NCI-H510A treated with DMSO at 0.1 percent for 48 hours (cell line): Measurements from ENCODE around the gene CNMD.
"Not testable (repeated sequence)": the region's sequence is repeated elsewhere in the genome, so short reads cannot be mapped to it uniquely, and the experiment has no call there.

Experiments
- DNase-seq: peaks from one replicate; lab custom pipeline; 2025; lab: John Stamatoyannopoulos, UW

The CNMD gene

DNA sequence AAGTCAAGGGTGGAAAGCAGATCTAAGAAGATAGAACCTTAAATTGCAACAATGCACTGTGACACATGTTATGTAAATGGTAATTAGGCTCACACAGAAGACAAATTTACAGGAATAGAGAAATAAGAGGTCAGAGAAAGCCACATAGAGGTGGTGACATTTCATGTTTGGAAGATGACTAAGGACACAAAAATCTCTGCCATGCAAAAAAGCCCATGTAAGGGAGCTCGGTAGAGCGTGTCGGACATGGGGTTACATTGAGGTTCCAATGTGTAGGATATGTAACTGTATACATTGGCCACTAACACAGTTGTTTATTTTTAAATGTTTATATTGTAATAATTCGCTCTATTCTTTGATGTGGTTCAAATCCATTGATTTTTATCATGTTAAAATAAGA is 53.2 kb downstream of the CNMD start:
- DNase-seq: no peak

DNA sequence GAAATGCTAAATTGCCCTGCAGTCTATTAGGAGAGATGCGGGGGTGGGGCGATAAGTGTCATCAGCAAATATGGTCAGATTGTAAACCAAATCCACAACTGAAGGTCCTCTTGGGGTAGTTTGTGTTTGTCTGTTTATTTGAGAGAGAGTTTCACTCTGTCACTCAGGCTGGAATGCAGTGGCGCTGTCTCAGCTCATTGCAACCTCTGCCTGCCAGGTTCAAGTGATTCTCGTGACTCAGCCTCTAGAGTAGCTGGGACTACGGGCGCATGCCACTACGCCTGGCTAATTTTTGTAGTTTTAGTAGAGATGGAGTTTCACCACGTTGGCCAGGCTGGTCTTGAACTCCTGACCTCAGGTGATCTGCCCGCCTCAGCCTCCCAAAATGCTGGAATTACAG is 53.8 kb downstream of the CNMD start:
- DNase-seq: not testable (repeated sequence)

DNA sequence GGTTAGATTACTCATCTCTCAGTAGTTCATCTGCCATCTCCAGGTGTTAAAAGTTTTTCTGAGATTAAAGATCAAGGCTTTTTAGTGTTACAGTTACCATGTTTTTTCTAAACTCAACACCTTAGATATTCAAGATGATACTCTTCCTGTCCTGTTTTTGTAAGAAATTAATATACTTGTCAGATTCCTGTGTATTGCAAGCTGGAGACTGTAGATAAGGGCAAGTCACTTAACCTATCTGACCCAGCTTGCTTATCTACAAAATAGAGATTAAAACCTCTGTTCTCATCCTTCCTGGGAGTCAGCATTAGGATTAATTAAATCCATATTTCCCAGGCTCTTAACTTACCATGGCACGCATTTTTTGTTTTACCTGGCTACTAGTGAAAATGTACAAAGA is 61.8 kb downstream of the CNMD start:
- no peak for DNase-seq

DNA sequence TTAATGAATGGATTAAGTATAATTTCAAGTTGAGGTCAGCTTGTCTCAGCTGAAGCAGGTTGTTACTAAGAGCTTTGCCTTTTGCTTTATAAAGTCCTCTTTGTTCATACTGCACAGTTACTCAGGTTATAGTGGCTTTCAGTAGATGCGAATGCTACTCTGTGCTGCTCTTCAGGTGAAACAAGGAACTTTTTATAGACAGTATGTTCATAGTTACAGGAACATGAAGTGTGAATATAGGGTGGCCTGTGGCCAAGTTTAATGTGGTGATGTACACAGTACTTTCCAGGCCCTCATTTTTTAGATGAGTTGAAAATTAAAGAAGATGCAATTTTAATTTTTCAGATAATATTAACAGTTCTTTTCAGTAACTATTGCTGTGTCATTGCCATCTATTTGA is 66.2 kb downstream of the CNMD start:
- no peak for DNase-seq

DNA sequence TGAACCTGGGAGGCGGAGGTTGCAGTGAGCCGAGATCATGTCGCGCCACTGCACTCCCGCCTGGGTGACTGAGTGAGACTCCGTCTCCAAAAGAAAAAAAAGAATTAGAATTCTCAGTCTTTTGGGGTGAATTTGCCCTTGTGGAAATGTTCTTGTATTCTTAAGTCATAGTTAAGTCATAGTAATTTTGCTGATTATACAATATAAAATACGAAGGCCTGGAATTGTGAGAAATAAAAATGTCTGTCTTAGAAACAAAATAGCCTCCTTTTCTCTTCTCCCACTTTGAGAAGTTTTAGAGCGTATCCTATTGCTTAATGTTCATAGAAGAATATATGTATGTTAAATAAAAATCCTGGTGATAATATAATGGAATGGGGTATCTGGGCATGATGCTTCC is 68.9 kb downstream of the CNMD start:
- DNase-seq: no peak

DNA sequence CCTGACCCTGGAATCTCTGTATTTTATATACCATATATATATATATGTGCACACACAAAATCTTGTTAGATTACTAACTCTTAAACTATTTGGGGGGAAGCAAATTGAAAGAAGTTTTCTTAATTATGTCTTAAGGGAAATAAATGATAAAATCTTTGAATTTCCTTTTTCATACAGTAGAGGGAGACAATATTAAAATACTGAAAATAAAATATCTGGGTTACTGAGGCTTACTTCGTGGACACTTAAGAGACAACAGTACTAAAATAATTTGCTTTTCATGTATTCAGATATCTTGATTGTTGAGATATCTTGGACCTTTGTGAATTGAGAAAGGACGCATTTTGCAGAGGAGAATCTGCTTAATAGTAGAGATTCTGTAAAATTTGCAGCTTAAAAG is 69.9 kb downstream of the CNMD start:
- no peak for DNase-seq

DNA sequence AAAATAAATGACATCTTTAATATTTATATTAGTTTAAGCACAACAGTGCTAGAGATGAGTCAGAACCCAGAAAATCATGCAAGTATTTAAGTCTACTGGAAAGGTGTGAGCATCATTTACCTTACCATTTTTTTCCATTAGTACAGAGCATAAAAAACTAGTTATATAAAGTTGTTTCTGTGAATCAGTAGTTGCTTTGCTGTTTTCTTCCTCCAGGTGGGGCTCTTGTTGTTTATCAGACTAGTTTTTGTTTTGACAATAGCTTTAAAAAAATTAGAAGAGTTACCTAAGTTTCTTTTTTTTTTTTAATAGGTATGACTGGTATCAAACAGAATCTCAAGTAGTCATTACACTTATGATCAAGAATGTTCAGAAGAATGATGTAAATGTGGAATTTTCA is 74.3 kb downstream of the CNMD start:
- DNase-seq: no peak

DNA sequence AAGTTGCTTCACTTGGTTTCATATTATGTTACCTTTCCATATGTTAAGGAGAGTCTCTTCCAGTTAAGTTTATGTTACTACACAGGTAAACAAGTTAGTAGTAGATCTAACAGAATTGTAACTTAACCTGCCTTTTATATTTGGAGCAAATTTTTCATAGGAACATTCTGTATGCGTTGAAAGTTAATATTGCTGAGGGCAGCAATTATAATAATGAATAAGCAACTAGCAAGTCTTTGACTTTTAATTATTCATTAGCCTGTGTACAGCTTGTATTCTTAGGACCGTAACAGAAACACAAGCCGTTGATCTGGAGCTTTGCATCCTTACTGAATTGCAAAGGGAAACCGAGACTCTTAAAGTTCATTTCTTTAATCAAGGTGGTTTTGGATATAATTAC is 75.3 kb downstream of the CNMD start:
- no peak for DNase-seq

DNA sequence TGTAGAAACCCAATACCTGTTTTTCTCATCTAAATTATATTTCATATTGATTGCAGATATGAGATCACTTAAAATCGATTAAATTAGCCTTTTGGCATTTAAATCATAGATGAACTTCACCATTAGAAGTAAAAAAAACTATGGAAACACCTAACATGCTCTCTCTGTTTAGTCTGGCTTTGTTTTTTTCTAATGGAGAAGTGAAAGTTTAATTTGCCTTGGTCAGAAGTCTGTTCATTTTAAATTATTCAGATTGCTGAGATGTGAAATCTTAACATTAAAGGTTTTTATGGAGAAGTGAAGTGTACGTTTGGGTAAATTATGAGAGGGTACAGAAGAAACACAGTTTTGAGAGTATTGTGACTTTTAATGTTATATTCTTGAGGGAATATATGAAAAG is 80.3 kb downstream of the CNMD start:
- no peak for DNase-seq
